Epithelial cell of esophagus (primary cell): Measurements from ENCODE around the gene LHX2.

ENCODE experiments used
- DNase-seq: peaks from one replicate; pipeline ENCODE4 v3.0.0; 2010; ENCODE audit warnings: low read depth
- H3K4me3 ChIP-seq: 2 replicates; pipeline ENCODE4 v1.5.1; 2011; ENCODE audit warnings: mild to moderate bottlenecking, low read length, control low read depth
- TF ChIP-seq, protein P1 (sequence below): IDR thresholded peaks from 2 replicates; pipeline ENCODE4 v1.5.1; 2011; ENCODE audit warnings: low read depth, mild to moderate bottlenecking, low read length, control low read depth, inconsistent platforms; ENCODE audit not compliant: insufficient read depth; ENCODE audit errors: missing control alignments

The LHX2 gene

DNA sequence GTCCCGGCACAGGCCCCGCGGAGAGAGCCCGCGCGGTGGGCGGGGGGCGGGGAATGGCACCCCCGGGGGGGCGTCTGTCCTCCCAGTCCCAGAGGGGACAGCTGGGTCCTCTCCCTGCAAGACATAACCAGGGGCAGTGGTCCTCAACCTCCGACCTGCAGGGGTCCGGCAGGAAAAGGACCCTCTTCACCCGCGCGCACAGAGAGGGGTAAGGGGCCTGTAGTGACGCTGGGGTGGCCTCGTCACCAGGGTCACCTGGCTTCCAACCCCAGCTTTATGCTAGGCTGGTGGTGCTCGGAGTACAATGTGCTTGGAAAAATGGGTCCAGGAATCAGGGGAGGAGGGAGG is 34.2 kb downstream of the LHX2 start:
- no peak overlapping the region for H3K4me3 ChIP-seq
- TF ChIP-seq, protein P1, sequence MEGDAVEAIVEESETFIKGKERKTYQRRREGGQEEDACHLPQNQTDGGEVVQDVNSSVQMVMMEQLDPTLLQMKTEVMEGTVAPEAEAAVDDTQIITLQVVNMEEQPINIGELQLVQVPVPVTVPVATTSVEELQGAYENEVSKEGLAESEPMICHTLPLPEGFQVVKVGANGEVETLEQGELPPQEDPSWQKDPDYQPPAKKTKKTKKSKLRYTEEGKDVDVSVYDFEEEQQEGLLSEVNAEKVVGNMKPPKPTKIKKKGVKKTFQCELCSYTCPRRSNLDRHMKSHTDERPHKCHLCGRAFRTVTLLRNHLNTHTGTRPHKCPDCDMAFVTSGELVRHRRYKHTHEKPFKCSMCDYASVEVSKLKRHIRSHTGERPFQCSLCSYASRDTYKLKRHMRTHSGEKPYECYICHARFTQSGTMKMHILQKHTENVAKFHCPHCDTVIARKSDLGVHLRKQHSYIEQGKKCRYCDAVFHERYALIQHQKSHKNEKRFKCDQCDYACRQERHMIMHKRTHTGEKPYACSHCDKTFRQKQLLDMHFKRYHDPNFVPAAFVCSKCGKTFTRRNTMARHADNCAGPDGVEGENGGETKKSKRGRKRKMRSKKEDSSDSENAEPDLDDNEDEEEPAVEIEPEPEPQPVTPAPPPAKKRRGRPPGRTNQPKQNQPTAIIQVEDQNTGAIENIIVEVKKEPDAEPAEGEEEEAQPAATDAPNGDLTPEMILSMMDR, result no peak
- DNase-seq, result no peak

DNA sequence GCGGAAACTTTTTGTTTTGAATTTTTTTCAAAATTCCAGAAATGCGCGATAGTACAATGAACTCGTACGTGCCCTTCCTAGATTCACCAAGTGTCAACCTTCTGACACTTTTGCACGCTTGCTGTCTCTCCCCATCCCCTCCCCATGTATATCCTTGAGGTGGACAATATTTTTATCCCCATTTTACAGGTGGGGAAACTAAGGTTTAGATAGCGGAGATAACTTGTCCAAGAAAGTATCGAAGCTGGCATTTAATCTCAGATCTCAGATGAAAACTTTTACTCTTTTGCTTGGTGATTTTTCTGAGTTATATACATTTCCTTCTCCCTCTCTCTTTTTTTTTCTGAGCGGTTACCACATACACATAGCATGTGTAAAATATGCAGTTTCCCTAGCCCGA is 34.6 kb downstream of the LHX2 start:
- no peak overlapping the region for H3K4me3 ChIP-seq
- TF ChIP-seq, protein P1, result no peak
- no peak for DNase-seq

DNA sequence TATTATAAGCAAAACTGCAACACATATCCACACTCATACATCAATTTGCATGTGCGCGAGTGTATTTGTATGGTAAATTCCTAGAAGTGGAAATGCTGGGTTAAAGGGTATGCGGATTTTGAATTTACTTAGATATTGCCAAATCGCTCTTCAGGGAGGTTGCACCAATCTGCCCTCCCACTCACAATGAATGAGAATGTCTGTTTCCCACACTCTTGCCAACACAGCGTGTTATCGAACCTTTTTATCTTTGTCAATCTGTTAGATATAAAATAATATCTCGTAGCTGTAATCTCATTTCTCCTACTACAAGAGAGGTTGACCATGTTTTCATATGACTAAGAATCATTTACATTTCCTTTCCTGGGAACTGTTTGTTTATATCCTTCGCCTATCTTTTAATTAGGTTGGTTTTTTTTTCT is 35.7 kb downstream of the LHX2 start:
- DNase-seq, result no peak
- TF ChIP-seq, protein P1, result no peak
- no peak overlapping the region for H3K4me3 ChIP-seq

DNA sequence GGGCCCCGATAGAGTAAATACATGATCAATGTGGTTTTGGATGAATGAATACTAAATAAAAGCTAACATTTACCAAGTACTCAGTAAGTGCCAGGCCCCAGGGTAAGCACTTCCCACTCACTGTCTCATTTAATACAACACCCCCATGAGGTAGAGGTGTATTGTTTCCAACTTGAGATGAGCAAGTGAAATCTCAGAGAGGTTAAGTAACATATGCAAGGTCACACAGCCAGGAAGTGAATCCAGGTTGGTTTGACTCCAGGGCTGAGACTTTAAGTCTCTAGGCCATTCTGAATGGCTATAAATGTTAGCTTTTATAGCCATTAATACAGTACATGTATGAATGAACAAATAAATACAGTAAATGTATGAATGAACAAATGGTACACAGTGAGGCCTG is 39.4 kb downstream of the LHX2 start:
- TF ChIP-seq, protein P1, result no peak
- no peak overlapping the region for H3K4me3 ChIP-seq
- no peak for DNase-seq

DNA sequence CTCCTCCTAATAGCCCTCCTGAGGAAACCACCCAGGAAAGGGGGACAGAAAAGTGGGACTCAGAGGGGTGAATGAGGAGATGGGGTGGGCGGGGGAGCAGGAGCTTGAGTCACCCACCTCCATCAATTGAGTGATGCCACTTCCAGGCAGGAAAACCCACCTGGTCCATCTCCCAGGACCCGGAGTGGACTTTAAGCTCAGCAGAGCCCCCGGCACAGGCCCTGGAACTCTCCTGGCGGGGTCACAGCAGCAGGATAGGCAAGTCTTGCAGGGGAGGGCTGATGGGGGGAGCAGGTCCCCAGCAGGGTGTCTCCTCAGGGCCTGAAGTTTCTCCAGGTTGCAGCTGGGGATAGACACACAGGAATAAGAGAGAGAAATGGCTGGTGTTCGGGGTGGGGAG is 40.8 kb downstream of the LHX2 start:
- TF ChIP-seq, protein P1, result no peak
- DNase-seq, result no peak
- no peak overlapping the region for H3K4me3 ChIP-seq

DNA sequence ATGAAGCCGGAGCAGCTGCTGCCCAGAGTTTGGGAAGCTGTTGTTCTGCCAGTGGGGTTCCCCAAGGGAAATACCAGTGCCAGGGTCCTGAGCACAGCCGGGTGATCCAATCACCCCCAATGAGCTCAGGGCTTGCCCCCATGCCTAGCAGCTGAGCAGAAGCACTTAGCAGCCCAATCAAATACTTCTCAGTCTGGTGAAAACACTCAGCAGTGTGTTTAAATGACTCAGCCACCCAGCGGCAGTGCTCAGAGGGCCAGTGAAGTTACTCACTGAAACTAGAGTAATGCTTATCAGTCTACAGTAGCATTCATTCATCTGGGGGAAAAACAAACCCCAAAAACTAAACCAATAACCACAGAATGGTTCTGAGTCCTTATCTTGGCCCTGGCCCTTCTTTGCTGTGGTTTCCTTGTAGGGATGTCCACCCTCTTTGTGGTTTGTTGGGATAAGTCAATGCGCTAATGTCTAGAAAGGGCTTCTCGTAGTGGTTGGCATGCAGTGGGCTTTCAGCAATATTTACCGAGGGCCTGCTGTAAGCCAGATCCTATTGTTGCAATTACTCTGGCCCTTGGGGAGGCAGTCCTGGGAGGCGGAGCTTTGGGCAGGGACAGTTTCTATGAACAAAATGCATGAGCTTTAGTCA is 43.1 kb downstream of the LHX2 start:
- H3K4me3 ChIP-seq, result no peak overlapping the region
- peak; percentile 75 for DNase-seq
- TF ChIP-seq, protein P1, result no peak
